ENCODE data around the gene KLF9.

The KLF9 gene

GRCh38 chr9:70421272-70422180 is 7.1 kb upstream of the KLF9 start:
- no peaks in the 10 kb centered on the region for H3K9me3 ChIP-seq (ENCODE audit: control insufficient read depth, insufficient read depth, low read depth, low read length)
- ChIA-PET POLR2A (interaction anchor here (0.6 to 4.6 kb wide), 21 partner anchors 8 to 179 kb away, joined by 3 to 127 read pairs (median 5); no protein-coding TSS in a partner anchor), CTCF (interaction anchor here (0.6 to 2.0 kb wide), 7 partner anchors 9 to 181 kb away, joined by 3 to 17 read pairs (median 5); no protein-coding TSS in a partner anchor)
- peak overlapping the region; percentile 100 for H3K27ac ChIP-seq (ENCODE audit: extremely low read depth, low read depth, low read length)
- peak; percentile 95 for TF ChIP-seq PRDM10 (tag by site-specific recombination; IDR thresholded peaks at IDR 0.05)
- peak; percentile 64 for TF ChIP-seq ZFHX2 (tag by site-specific recombination; conservative IDR thresholded peaks at IDR 0.05)
- no peak for TF ChIP-seq ZNF747 (tag by site-specific recombination; IDR thresholded peaks at IDR 0.05)
- no peak for TF ChIP-seq ZBTB49 (tag by site-specific recombination; IDR thresholded peaks at IDR 0.05; ENCODE audit: low read depth)
- no peak for TF ChIP-seq AEBP2 (tag by site-specific recombination; IDR thresholded peaks at IDR 0.05; ENCODE audit: borderline replicate concordance)
- peak; percentile 84 for TF ChIP-seq EGR2 (tag by site-specific recombination; IDR thresholded peaks at IDR 0.05; ENCODE audit: low read depth)
- TF ChIP-seq ZBTB17 (tag by site-specific recombination; IDR thresholded peaks at IDR 0.05): no peak
- no peak for TF ChIP-seq ZNF280C (tag by site-specific recombination; IDR thresholded peaks at IDR 0.05)
- TF ChIP-seq ZNF114 (tag by site-specific recombination; IDR thresholded peaks at IDR 0.05): no peak
- TF ChIP-seq ZNF645 (tag by site-specific recombination; IDR thresholded peaks at IDR 0.05): no peak
- TF ChIP-seq ZNF596 (tag by site-specific recombination; IDR thresholded peaks at IDR 0.05): no peak
- TF ChIP-seq KLF16 (tag by site-specific recombination; IDR thresholded peaks at IDR 0.05): no peak
- no peak for TF ChIP-seq ZFP37 (tag by site-specific recombination; IDR thresholded peaks at IDR 0.05)
- peak overlapping the region; percentile 60 for H3K4me3 ChIP-seq (ENCODE audit: low read depth, low read length)
- peaks cover 8% of the 10 kb centered on the region for H3K4me1 ChIP-seq (ENCODE audit: control insufficient read depth, insufficient read depth, low read length)
- no peaks in the 10 kb centered on the region for H3K36me3 ChIP-seq (ENCODE audit: control insufficient read depth in 2 of 2, insufficient read depth in 1 of 2, low read length in 2 of 2)

Measured in HEK293 (cell line).